ENCODE results near the gene RUNX1. TPM values are rescaled to one million over a fixed set of nuclear protein-coding genes. Genes with fewer than 3 reads are reported as not detected.

The RUNX1 gene
- total RNA-seq (10 to 100 TPM; 67.1 to 69.0 TPM), polyA plus RNA-seq (10 to 100 TPM; 13.1 to 22.6 (median 15.1) TPM), total RNA-seq (40.0 to 62.2 (median 46.4) reads per million in 6 experiments)

- H3K36me3 Mint-ChIP-seq = peaks cover 0 to 9% (median 0%) of the 10 kb centered on the region in 3 donors
- H3K27me3 Mint-ChIP-seq = peaks cover 0 to 4% (median 0%) of the 10 kb centered on the region in 5 donors
- peak within 1 kb of the TSS; percentile 88 to 99 (median 96) for H3K4me3 Mint-ChIP-seq
- POLR2A ChIA-PET = interaction anchor here (0.6 to 9.8 kb wide), 13 partner anchors 11 to 194 kb away, joined by 3 to 139 read pairs (median 6); no protein-coding TSS in a partner anchor
- no peaks in the 10 kb centered on the region for H3K9me3 Mint-ChIP-seq
- peaks cover 40 to 90% (median 68%) of the 10 kb centered on the region in 4 donors for H3K4me1 Mint-ChIP-seq
- ATAC-seq = peak; percentile 65 to 69
- peak within 1 kb of the TSS; percentile 93 to 99 (median 98) for H3K27ac Mint-ChIP-seq
- DNase-seq = peak; percentile 30 to 91 (median 68)
Measured at GRCh38 chr21:35048706-35049617, at the start of gene RUNX1. Gene RUNX1, minus strand, starts transcription at chr21:35049302.

- POLR2A ChIA-PET = no interaction called here
- H3K27me3 Mint-ChIP-seq = peaks cover 0 to 4% (median 1%) of the 10 kb centered on the region in 5 donors
- H3K4me3 Mint-ChIP-seq = no peak overlapping the region
- peaks cover 0 to 2% (median 0%) of the 10 kb centered on the region in 9 donors for H3K9me3 Mint-ChIP-seq
- no peak for DNase-seq
- no peak overlapping the region for H3K27ac Mint-ChIP-seq
- ATAC-seq = no peak
- peaks cover 0 to 1% (median 0%) of the 10 kb centered on the region in 4 donors for H3K4me1 Mint-ChIP-seq
- no peaks in the 10 kb centered on the region for H3K36me3 Mint-ChIP-seq
Measured at GRCh38 chr21:35097525-35097924, 48.4 kb upstream of the RUNX1 start.

- peaks cover 0 to 1% (median 0%) of the 10 kb centered on the region in 4 donors for H3K4me1 Mint-ChIP-seq
- ATAC-seq (no peak), DNase-seq (no peak)
- POLR2A ChIA-PET = no interaction called here
- no peak overlapping the region for H3K27ac Mint-ChIP-seq
- H3K27me3 Mint-ChIP-seq = peaks cover 0 to 4% (median 1%) of the 10 kb centered on the region in 5 donors
- peaks cover 0 to 2% (median 0%) of the 10 kb centered on the region in 9 donors for H3K9me3 Mint-ChIP-seq
- no peaks in the 10 kb centered on the region for H3K36me3 Mint-ChIP-seq
- no peak overlapping the region for H3K4me3 Mint-ChIP-seq
Measured at GRCh38 chr21:35096959-35097358, 47.9 kb upstream of the RUNX1 start.

DNA sequence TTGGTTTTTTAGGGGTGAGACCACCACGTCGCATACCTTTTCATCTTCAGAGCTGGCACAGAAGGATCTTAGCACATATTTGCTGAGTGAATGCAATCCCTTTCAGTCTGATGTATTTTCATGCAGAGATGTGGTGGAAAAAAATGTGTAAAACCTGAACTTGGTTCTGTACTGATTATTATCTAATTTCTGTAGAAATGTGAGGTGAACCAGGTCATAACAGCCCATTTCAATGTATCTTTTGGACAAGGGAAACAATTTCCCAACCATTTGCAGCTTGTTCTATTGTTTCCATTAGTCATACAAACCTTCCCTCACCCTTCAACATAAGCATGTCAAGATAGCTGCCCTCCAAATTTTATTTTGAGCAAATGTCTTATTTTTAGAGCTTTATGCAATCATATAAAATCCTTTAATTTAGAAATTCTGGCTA, 46.8 kb upstream of the RUNX1 start:
- DNase-seq (no peak), ATAC-seq (no peak)
- Mint-ChIP-seq H3K4me3 (no peak overlapping the region), H3K27me3 (peaks cover 0 to 4% (median 1%) of the 10 kb centered on the region in 5 donors), H3K36me3 (no peaks in the 10 kb centered on the region), H3K9me3 (peaks cover 0 to 2% (median 0%) of the 10 kb centered on the region in 9 donors), H3K4me1 (peaks cover 0 to 1% (median 0%) of the 10 kb centered on the region in 4 donors), H3K27ac (no peak overlapping the region)
- POLR2A ChIA-PET = no interaction called here

- peaks cover 0 to 1% (median 0%) of the 10 kb centered on the region in 4 donors for H3K4me1 Mint-ChIP-seq
- POLR2A ChIA-PET = interaction anchor here (0.7 kb wide), 1 partner anchor 187 kb away, joined by 3 read pairs; no protein-coding TSS in a partner anchor
- ATAC-seq (no peak), DNase-seq (no peak)
- peaks cover 0 to 2% (median 0%) of the 10 kb centered on the region in 9 donors for H3K9me3 Mint-ChIP-seq
- peaks cover 0 to 4% (median 1%) of the 10 kb centered on the region in 5 donors for H3K27me3 Mint-ChIP-seq
- H3K4me3 Mint-ChIP-seq = no peak overlapping the region
- H3K27ac Mint-ChIP-seq = no peak overlapping the region
- H3K36me3 Mint-ChIP-seq = no peaks in the 10 kb centered on the region
Measured at GRCh38 chr21:35093514-35093913, 44.4 kb upstream of the RUNX1 start.

- no peak overlapping the region for H3K4me3 Mint-ChIP-seq
- peaks cover 0 to 2% (median 0%) of the 10 kb centered on the region in 9 donors for H3K9me3 Mint-ChIP-seq
- H3K4me1 Mint-ChIP-seq = peaks cover 0 to 1% (median 0%) of the 10 kb centered on the region in 4 donors
- H3K36me3 Mint-ChIP-seq = no peaks in the 10 kb centered on the region
- H3K27ac Mint-ChIP-seq = no peak overlapping the region
- POLR2A ChIA-PET = no interaction called here
- H3K27me3 Mint-ChIP-seq = peaks cover 0 to 4% (median 1%) of the 10 kb centered on the region in 5 donors
- DNase-seq (no peak), ATAC-seq (no peak)
Measured at GRCh38 chr21:35091496-35091895, 42.4 kb upstream of the RUNX1 start.

- POLR2A ChIA-PET = no interaction called here
- Mint-ChIP-seq H3K27ac (peak overlapping the region in 1 of 10 donors; percentile 41), H3K4me1 (peaks cover 0 to 1% (median 0%) of the 10 kb centered on the region in 4 donors), H3K9me3 (peaks cover 0 to 5% (median 0%) of the 10 kb centered on the region in 9 donors), H3K4me3 (no peak overlapping the region), H3K36me3 (no peaks in the 10 kb centered on the region), H3K27me3 (peaks cover 0 to 4% (median 1%) of the 10 kb centered on the region in 5 donors)
- DNase-seq (no peak), ATAC-seq (no peak)
Measured at GRCh38 chr21:35090403-35090802, 41.3 kb upstream of the RUNX1 start.

DNA sequence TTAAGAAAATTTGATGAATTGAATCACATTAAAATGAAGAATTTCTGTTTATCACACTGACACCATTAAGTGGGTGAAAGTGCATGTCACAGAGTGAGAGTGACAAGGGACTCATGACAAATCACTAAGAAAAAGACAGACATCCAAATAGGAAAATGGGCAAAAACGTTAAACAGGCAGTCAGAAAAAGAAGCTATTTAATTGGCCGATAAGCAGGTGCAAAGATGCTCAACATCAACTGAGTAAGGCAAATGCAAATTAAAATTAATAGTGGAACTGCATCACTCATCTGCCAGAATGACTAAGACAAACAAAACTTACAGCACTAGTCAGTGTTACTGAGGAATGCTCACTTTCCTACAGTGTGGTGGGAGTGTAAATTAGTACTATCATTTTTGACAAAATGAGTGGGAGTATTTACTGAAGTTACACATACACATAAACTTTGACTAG, 39.2 kb upstream of the RUNX1 start:
- H3K4me3 Mint-ChIP-seq = no peak overlapping the region
- POLR2A ChIA-PET = no interaction called here

GRCh38 chr21:35086357-35086756, 37.3 kb upstream of the RUNX1 start:
- H3K9me3 Mint-ChIP-seq = peaks cover 0 to 9% (median 0%) of the 10 kb centered on the region in 9 donors
- H3K27me3 Mint-ChIP-seq = no peaks in the 10 kb centered on the region
- H3K27ac Mint-ChIP-seq = no peak overlapping the region
- ATAC-seq (no peak), DNase-seq (no peak)
- H3K4me1 Mint-ChIP-seq = peaks cover 0 to 2% (median 0%) of the 10 kb centered on the region in 4 donors
- POLR2A ChIA-PET = interaction anchor here (0.7 kb wide), 1 partner anchor 10 kb away, joined by 4 read pairs; no protein-coding TSS in a partner anchor
- H3K4me3 Mint-ChIP-seq = no peak overlapping the region
- peaks cover 0 to 2% (median 0%) of the 10 kb centered on the region in 3 donors for H3K36me3 Mint-ChIP-seq

More for the DNA sequence above, 39.2 kb upstream of the RUNX1 start:
- DNase-seq (no peak), ATAC-seq (no peak)
- Mint-ChIP-seq H3K36me3 (peaks cover 0 to 2% (median 0%) of the 10 kb centered on the region in 3 donors), H3K9me3 (peaks cover 0 to 7% (median 0%) of the 10 kb centered on the region in 9 donors), H3K27me3 (no peaks in the 10 kb centered on the region), H3K27ac (no peak overlapping the region), H3K4me1 (peaks cover 0 to 3% (median 0%) of the 10 kb centered on the region in 4 donors)

GRCh38 chr21:35084869-35085268, 35.8 kb upstream of the RUNX1 start:
- Mint-ChIP-seq H3K4me3 (no peak overlapping the region), H3K27ac (no peak overlapping the region), H3K9me3 (peaks cover 0 to 9% (median 0%) of the 10 kb centered on the region in 9 donors), H3K27me3 (no peaks in the 10 kb centered on the region), H3K36me3 (peaks cover 0 to 2% (median 0%) of the 10 kb centered on the region in 3 donors), H3K4me1 (peaks cover 0 to 2% (median 0%) of the 10 kb centered on the region in 4 donors)
- no peak for DNase-seq
- no peak for ATAC-seq
- POLR2A ChIA-PET = interaction anchor here (1.4 kb wide), 1 partner anchor 18 kb away, joined by 3 read pairs; no protein-coding TSS in a partner anchor

GRCh38 chr21:35083246-35083645, 34.1 kb upstream of the RUNX1 start:
- ATAC-seq = no peak
- POLR2A ChIA-PET = no interaction called here
- Mint-ChIP-seq H3K4me3 (no peak overlapping the region), H3K9me3 (peaks cover 0 to 9% (median 0%) of the 10 kb centered on the region in 9 donors), H3K27me3 (no peaks in the 10 kb centered on the region), H3K36me3 (peaks cover 0 to 2% (median 0%) of the 10 kb centered on the region in 3 donors), H3K4me1 (peaks cover 0 to 4% (median under 1%) of the 10 kb centered on the region in 4 donors), H3K27ac (no peak overlapping the region)
- DNase-seq = no peak

- H3K27me3 Mint-ChIP-seq = no peaks in the 10 kb centered on the region
- H3K9me3 Mint-ChIP-seq = peaks cover 0 to 9% (median 0%) of the 10 kb centered on the region in 9 donors
- ATAC-seq (no peak), DNase-seq (no peak)
- H3K4me1 Mint-ChIP-seq = peaks cover 0 to 8% (median under 1%) of the 10 kb centered on the region in 4 donors
- POLR2A ChIA-PET = no interaction called here
- H3K27ac Mint-ChIP-seq = no peak overlapping the region
- peaks cover 0 to 2% (median 0%) of the 10 kb centered on the region in 3 donors for H3K36me3 Mint-ChIP-seq
- H3K4me3 Mint-ChIP-seq = no peak overlapping the region
Measured at GRCh38 chr21:35081861-35082260, 32.8 kb upstream of the RUNX1 start.

Data from naive thymus-derived CD8-positive, alpha-beta T cell (primary cell).